ENCODE results near the gene NPIPA5.
"Not testable (repeated sequence)": the region's sequence is repeated elsewhere in the genome, so short reads cannot be mapped to it uniquely, and the experiment has no call there.

The NPIPA5 gene

DNA sequence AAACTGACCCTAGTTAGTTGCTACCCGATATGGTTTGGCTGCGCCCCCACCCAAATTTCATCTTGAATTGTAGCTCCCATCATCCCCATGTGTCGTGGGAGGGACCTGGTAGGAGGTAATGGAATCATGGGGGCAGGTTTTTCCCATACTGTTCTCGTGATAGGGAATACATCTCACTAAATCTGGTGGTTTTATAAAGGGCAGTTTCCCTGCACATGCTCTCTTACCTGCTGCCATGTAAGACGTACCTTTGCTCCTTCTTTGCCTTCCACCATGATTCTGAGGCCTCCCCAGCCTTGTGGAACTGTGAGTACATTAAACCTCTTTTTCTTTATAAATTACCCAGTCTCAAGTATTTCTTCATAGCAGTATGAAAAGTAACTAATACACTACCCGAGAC lies 10.0 kb upstream of the NPIPA5 start:
- not testable (repeated sequence) for DNase-seq

DNA sequence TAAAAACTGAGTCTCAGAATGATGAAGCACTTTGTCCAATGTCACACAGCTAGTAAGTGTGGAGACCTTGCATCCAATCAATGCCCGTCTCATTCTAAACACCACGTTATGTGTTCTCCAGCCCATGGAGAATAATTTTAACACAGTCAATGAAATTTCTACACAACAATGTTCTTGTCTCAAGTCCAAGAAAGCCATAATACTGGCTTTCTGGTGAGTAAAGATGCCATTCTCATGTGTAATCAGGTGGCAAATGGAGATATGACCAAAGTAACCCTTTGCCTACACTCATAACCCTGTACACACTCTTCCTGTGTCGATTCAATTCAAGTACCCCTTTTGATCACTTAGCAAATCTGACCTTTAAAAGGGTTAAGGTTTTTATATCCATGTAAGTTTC lies 4.7 kb upstream of the NPIPA5 start:
- not testable (repeated sequence) for DNase-seq

DNA sequence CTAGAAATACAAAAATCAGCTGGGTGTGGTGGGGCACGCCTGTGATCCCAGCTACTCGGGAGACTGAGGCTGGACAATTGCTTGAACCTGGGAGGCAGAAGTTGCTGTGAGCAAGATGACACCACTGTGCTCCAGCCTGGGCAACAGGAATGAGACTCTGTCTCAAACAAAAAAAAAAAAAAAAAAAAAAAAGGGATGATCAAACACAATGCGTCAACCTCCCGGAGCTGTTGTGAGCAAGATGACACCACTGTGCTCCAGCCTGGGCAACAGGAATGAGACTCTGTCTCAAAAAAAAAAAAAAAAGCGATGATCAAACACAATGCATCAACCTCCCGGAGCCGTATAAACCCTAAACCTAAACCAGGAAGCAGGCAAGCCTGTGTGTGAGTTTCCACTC lies 20.6 kb downstream of the NPIPA5 start:
- not testable (repeated sequence) for DNase-seq

DNA sequence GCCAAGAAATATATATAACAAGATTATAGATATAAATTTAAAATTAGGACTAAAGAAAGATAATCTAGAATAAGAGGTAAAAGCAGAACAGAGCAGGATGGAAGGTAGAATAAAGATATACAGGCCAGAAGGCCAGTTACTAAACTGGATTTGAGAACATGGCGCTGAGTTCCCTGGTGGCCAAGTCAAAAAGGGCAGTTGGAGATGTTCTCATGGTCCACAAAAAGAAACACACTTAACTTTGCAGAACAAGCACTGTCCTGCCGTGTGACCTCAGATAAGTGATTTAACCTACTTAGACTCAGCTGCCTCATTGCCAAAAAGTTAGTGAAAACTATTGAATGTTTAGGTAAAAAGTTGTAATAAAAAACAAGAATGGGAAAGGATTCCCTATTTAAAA lies 23.2 kb downstream of the NPIPA5 start:
- DNase-seq: not testable (repeated sequence)

DNA sequence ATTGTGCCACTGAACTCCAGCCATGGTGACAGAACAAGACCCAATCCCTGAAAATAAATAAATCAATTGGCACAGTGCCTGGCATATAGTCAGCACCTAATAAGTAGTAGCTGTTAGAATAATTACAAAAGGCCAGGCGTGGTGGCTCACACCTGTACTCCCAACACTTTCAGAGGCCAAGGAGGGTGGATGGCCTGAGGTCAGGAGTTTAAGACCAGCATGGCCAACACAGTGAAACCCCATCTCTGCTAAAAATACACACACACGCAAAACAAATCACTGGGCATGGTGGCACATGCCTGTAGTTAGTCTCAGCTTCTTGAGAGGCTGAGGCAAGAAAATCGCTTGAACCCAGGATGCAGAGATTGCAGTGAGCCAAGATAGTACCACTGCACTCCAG lies 25.2 kb downstream of the NPIPA5 start:
- DNase-seq: not testable (repeated sequence)

DNA sequence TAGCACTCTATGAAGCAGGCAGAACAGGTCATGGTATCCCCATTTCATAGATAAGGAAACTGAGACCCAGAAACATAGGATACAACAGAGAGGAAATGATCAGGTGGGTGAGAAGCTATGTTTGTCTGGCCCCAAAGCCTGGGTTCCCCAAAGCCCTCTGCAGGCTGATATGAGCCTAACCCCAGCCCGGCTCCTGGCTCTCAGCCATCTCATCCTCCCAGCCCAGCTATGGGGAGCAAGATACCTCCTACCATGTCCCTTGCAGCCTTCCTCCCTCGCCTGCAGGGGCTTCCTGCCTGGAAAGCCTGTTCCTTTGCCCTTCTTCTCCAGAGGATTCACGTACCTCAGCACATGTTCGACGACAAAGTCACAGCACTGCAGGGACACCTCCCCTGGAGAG lies 26.3 kb downstream of the NPIPA5 start:
- DNase-seq: not testable (repeated sequence)

GRCh38 chr16:15351251-15351650 lies 26.8 kb downstream of the NPIPA5 start:
- DNase-seq: not testable (repeated sequence)

DNA sequence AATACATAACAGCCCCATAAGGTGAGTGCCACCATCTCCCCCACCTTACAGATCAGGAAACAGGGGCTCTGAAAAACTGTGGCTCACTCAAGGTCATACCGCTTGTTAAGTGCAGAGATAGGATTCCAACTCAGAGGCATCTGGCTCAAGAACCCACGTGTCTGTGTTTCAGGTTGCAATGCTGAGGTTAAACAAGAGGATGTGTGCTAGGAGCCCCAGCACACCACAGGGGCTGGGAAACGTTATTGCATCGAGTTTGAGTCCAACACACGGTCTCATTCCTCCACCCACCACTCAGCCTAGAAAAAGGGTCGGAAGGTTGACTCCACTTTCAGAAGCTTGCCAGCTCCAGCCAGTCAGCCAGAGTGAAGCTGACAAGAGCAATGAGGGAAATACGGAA lies 29.4 kb downstream of the NPIPA5 start:
- DNase-seq: not testable (repeated sequence)

- not testable (repeated sequence) for DNase-seq
Measured at GRCh38 chr16:15342337-15342736, 35.8 kb downstream of the NPIPA5 start.

- DNase-seq: not testable (repeated sequence)
Measured at GRCh38 chr16:15338986-15339385, 39.1 kb downstream of the NPIPA5 start.

- not testable (repeated sequence) for DNase-seq
Measured at GRCh38 chr16:15337974-15338605, 40.0 kb downstream of the NPIPA5 start.

- not testable (repeated sequence) for DNase-seq
Measured at GRCh38 chr16:15335609-15336008, 42.5 kb downstream of the NPIPA5 start.

DNA sequence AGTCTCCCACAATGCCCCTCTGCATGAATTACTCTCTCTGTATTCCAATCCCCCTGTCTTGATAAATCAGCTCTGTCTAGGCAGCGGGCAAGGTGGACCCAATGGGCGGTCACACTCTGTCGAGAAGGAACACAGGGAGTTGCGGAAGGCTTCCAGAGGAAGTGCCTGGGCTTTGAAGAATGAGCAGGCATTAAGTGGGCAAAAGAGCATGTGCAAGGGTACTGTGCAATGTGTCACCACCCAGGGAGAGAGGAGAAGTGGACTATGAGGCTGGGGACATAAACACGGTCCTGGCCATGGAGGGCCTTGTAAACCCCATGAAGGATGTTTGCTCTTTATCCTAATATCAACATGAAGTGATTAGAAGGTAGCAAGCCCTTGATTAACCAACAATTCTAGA lies 44.1 kb downstream of the NPIPA5 start:
- DNase-seq: not testable (repeated sequence)

- not testable (repeated sequence) for DNase-seq
Measured at GRCh38 chr16:15330978-15331377, 47.1 kb downstream of the NPIPA5 start.

GRCh38 chr16:15324954-15325353 lies 53.1 kb downstream of the NPIPA5 start:
- DNase-seq: not testable (repeated sequence)

DNA sequence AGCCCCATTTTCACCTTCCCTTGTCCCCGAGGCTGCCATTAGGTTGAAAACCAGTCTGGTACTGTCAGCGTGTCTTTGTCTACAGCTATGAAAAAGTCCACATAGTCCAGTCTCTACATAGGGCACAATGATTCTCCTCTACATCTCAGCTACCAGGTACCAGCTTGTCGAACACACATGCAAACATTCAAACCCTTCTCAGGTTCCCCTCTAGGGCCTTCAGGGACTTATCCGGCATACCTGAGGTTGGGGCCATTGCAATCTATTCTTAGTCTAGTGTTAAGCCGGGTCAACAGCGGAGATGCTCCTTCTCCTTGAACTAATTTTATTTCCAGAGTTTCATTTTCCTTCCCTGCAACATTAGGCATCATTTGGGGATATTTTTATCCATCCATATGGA lies 54.7 kb downstream of the NPIPA5 start:
- not testable (repeated sequence) for DNase-seq

DNA sequence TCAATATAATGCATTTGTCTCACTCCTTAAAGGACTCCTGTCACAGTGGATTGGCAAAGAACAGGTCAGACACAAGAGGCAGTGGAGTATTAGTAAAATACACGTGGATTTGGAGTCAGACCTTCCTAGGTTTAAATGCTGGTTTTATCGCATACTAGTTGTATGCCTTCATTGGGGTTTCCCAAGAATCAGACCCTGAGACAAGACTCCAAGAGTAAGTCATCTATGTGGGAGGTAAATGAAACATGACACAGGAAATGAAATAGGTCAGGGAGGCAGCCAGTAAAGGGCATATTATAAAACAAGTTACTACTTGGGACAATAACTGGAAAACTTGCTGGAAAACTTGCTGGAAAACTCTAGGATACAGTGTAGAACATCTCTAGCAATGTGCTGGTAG lies 56.9 kb downstream of the NPIPA5 start:
- not testable (repeated sequence) for DNase-seq

DNA sequence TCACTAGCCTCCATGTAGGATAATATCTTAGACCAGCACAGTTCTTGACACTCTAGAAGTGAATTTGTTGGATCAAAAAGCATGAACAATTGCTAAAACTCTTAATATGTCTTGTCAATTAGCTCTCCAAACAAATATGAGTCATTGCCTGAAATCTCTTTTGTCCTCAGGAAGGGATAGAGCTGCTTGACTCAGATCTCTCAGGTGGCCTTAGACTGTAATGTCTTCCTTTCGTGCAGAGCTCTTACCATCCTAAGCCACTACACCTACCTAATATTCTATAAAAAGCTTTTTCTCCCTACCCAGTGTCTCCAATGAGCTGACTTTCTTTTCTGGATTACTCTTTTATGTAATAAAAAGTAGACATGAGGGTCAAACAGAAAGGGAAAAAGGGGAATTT lies 63.5 kb downstream of the NPIPA5 start:
- not testable (repeated sequence) for DNase-seq

Measured in NCI-H1417 treated with DMSO at 0.1 percent for 48 hours (cell line).